A549 (cell line): ENCODE data around the gene AMMECR1. TPM values are rescaled to one million over a fixed set of nuclear protein-coding genes. Genes with fewer than 3 reads are reported as not detected.

Experiments
- ATAC-seq, 2 experiments: fragments of 200-7000 bp in 1 of 2; fragments of >200 bp in 1 of 2; cut with Nextera tagmentation in 1 of 2; cut with Tn5 transposase in 1 of 2; 3 replicates each; pipeline versions ENCODE4 v1.8.0 to v1.9.1; 2018 to 2020; ENCODE audit warnings: mild to moderate bottlenecking in 1 of 2, moderate library complexity in 1 of 2
- CTCF ChIA-PET: fragments of 300-600 bp; sonication (Branson Sonifier 250); formaldehyde crosslinking; extraction: SDS; loops from one replicate; lab custom pipeline; 2021; ENCODE audit warnings: antibody characterized with exemption, inconsistent platforms; lab: Yijun Ruan, JAX
- POLR2A ChIA-PET: fragments of 350-600 bp; formaldehyde crosslinking; extraction: SDS; loops from one replicate; lab custom pipeline; 2021; ENCODE audit warnings: antibody characterized with exemption, inconsistent platforms; lab: Yijun Ruan, JAX
- DNase-seq, 2 experiments: peaks; one replicate each; pipeline versions ENCODE4 v3.0.0 to v3.0.0-alpha.2; 2011 to 2016; ENCODE audit warnings: low read depth in 1 of 2, low spot score in 1 of 2
- FAIRE-seq: peaks from 2 replicates; lab custom pipeline; 2011; peaks lifted over from hg19 to GRCh38; lab: Jason Lieb, UNC
- H3K27ac ChIP-seq, 2 experiments: fragments of >200 bp; sonication (Bioruptor Twin); formaldehyde crosslinking; 3 replicates each; pipeline ENCODE4 v1.5.1; 2016 to 2017
- H3K4me1 ChIP-seq: fragments of >200 bp; sonication (Bioruptor Twin); formaldehyde crosslinking; 3 replicates; pipeline ENCODE4 v1.6.1; 2016
- H3K4me2 ChIP-seq: fragments of >200 bp; sonication (Bioruptor Twin); formaldehyde crosslinking; 3 replicates; pipeline ENCODE4 v1.6.1; 2016
- H3K4me3 ChIP-seq: fragments of >200 bp; sonication (Bioruptor Twin); formaldehyde crosslinking; 3 replicates; pipeline ENCODE4 v1.5.1; 2016
- H3K9me3 ChIP-seq: fragments of >200 bp; sonication (Bioruptor Twin); formaldehyde crosslinking; 3 replicates; pipeline ENCODE4 v1.6.1; 2016
- BHLHE40 ChIP-seq: IDR thresholded peaks from 2 replicates; pipeline ENCODE4 v1.6.1; 2012; ENCODE audit warnings: low read depth, low read length, inconsistent platforms
- CHD2 ChIP-seq: fragments of 150-350 bp; IDR thresholded peaks from 2 replicates; pipeline ENCODE4 v1.6.1; 2014; ENCODE audit warnings: low read length; ENCODE audit not compliant: partially characterized antibody
- CHD4 ChIP-seq: fragments of 200-600 bp; sonication (generic); IDR thresholded peaks from 2 replicates; pipeline ENCODE4 v1.6.1; 2016; ENCODE audit warnings: antibody characterized with exemption, mild to moderate bottlenecking, borderline replicate concordance
- EHF ChIP-seq: fragments of 250-450 bp; sonication (Bioruptor Pico); IDR thresholded peaks from 2 replicates; pipeline ENCODE4 v1.5.0; 2020; ENCODE audit warnings: mild to moderate bottlenecking
- FOSB ChIP-seq: fragments of 250-450 bp; sonication (Bioruptor Pico); IDR thresholded peaks from 2 replicates; pipeline ENCODE4 v1.5.0; 2020; ENCODE audit warnings: mild to moderate bottlenecking, moderate library complexity
- HDAC2 ChIP-seq: fragments of 200-600 bp; sonication (generic); IDR thresholded peaks from 2 replicates; pipeline ENCODE4 v1.6.1; 2016
- HOXA7 ChIP-seq: fragments of 250-450 bp; sonication (Bioruptor Pico); IDR thresholded peaks from 2 replicates; pipeline ENCODE4 v1.5.0; 2020; ENCODE audit warnings: mild to moderate bottlenecking, moderate library complexity
- HOXB13 ChIP-seq: fragments of 250-450 bp; sonication (Bioruptor Pico); IDR thresholded peaks from 2 replicates; pipeline ENCODE4 v1.5.0; 2020; ENCODE audit warnings: low read depth, mild to moderate bottlenecking, moderate library complexity
- JUN ChIP-seq, 2 experiments: fragments of >200 bp; sonication (Bioruptor Twin); formaldehyde crosslinking; IDR thresholded peaks; 2 replicates in 1 of 2; 3 replicates in 1 of 2; pipeline ENCODE4 v1.6.1; 2016 to 2017
- KDM5A ChIP-seq: fragments of 200-600 bp; sonication (generic); IDR thresholded peaks from 2 replicates; pipeline ENCODE4 v1.6.1; 2016; ENCODE audit warnings: antibody characterized with exemption, mild to moderate bottlenecking
- MAZ ChIP-seq: fragments of 150-350 bp; IDR thresholded peaks from 2 replicates; pipeline ENCODE4 v1.6.1; 2014; ENCODE audit warnings: antibody characterized with exemption, low read depth, low read length, borderline replicate concordance
- MYC ChIP-seq: IDR thresholded peaks from 2 replicates; pipeline ENCODE4 v1.6.1; 2012; ENCODE audit warnings: mild to moderate bottlenecking, inconsistent platforms, low read length, improper control_type of control experiment, borderline replicate concordance
- NPAS2 ChIP-seq: fragments of 250-450 bp; sonication (Bioruptor Pico); IDR thresholded peaks from 2 replicates; pipeline ENCODE4 v1.8.0; 2022; ENCODE audit warnings: mild to moderate bottlenecking, moderate library complexity, borderline replicate concordance
- POLR2A ChIP-seq: IDR thresholded peaks from 2 replicates; pipeline ENCODE4 v1.6.1; 2012; ENCODE audit warnings: mild to moderate bottlenecking, low read length
- POLR2AphosphoS2 ChIP-seq: conservative IDR thresholded peaks from 2 replicates; pipeline ENCODE4 v1.6.1; 2012; ENCODE audit warnings: low read length, improper control_type of control experiment, inconsistent platforms
- RAD21 ChIP-seq, 2 experiments: fragments of >200 bp in 1 of 2; sonication (Bioruptor Twin) in 1 of 2; formaldehyde crosslinking in 1 of 2; IDR thresholded peaks in 1 of 2; conservative IDR thresholded peaks in 1 of 2; 2 replicates in 1 of 2; 3 replicates in 1 of 2; pipeline ENCODE4 v1.6.1; 2012 to 2018; ENCODE audit warnings: inconsistent platforms in 1 of 2
- RCOR1 ChIP-seq: fragments of 150-350 bp; IDR thresholded peaks from 2 replicates; pipeline ENCODE4 v1.6.1; 2014; ENCODE audit warnings: antibody characterized with exemption, low read length, low read depth
- RNF2 ChIP-seq: fragments of 200-600 bp; sonication (generic); IDR thresholded peaks from 2 replicates; pipeline ENCODE4 v1.6.1; 2016; ENCODE audit warnings: low read depth, mild to moderate bottlenecking, antibody characterized with exemption, moderate library complexity, borderline replicate concordance
- SREBF2 ChIP-seq: fragments of 450-650 bp; IDR thresholded peaks from 2 replicates; pipeline ENCODE4 v1.6.1; 2014; ENCODE audit warnings: mild to moderate bottlenecking, moderate library complexity
- ZC3H11A ChIP-seq: fragments of 450-650 bp; IDR thresholded peaks from 2 replicates; pipeline ENCODE4 v1.6.1; 2014; ENCODE audit warnings: antibody characterized with exemption, mild to moderate bottlenecking
- ZFP36 ChIP-seq: fragments of 450-650 bp; IDR thresholded peaks from 2 replicates; pipeline ENCODE4 v1.6.1; 2014; ENCODE audit warnings: borderline replicate concordance; ENCODE audit not compliant: partially characterized antibody
- WGBS: methylation state at CpG from one replicate; pipeline ENCODE4 v1.1.6; 2017; ENCODE audit errors: missing lambda C conversion rate; 5-methylcytosine and 5-hydroxymethylcytosine counted together
- polyA plus RNA-seq, 4 experiments: library from polyadenylated mRNA; depleted of rRNA in 3 of 4; stranded (reverse); fragments of >200 nt; fragmentation: RNase III in 1 of 4; extraction: RNeasy Plus Mini Kit Qiagen cat#74134 plus additional on column Dnase treatment in 1 of 4; gene quantifications; 2 replicates in 3 of 4; 3 replicates in 1 of 4; pipeline ENCODE4 v1.2.3, GENCODE V29; 2011 to 2017
- TF ChIP-seq, protein P1 (sequence below): fragments of >200 bp; sonication (Bioruptor Twin); formaldehyde crosslinking; IDR thresholded peaks from 3 replicates; pipeline ENCODE4 v1.5.1; 2016
- TF ChIP-seq, protein P2 (sequence below): fragments of >200 bp; sonication (Bioruptor Twin); formaldehyde crosslinking; IDR thresholded peaks from 2 replicates; pipeline ENCODE4 v1.6.1; 2016
- TF ChIP-seq, protein P3 (sequence below): IDR thresholded peaks from 2 replicates; pipeline ENCODE4 v1.6.1; 2012
- TF ChIP-seq, protein P4 (sequence below): IDR thresholded peaks from 2 replicates; pipeline ENCODE4 v1.6.1; 2012
- TF ChIP-seq, protein P5 (sequence below): fragments of >200 bp; sonication (Bioruptor Twin); formaldehyde crosslinking; IDR thresholded peaks from 3 replicates; pipeline ENCODE4 v1.6.1; 2016
- TF ChIP-seq, protein P6 (sequence below): fragments of 150-350 bp; IDR thresholded peaks from 2 replicates; pipeline ENCODE4 v1.6.1; 2014; ENCODE audit warnings: low read depth, mild to moderate bottlenecking, low read length
- TF ChIP-seq, protein P7 (sequence below): fragments of 450-650 bp; IDR thresholded peaks from 2 replicates; pipeline ENCODE4 v1.6.1; 2014; ENCODE audit warnings: antibody characterized with exemption

Gene AMMECR1
- polyA plus RNA-seq, 2 of the 4 experiments (the other 2 are of a cell fraction) = 7.9 to 13.7 TPM

DNA sequence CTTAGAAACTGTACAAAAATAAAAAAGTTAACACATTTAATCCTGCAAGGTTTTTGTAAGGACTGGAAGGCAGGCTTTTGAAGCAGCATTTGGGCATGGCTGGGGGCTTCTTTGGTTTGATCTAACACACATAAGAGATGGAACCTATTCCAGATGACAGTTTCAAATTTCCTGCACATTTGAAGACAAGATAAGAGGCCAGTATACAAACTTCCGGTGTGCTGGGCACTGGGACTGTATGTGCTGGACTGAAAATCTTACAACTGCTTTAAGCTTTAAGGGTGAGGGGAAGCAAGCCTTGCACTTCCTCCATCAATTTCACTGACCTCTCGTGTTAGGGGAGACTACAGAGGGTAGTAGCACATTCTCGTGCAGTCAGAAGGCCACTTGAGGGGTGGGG is 122.9 kb downstream of the AMMECR1 start:
- no peaks in the 10 kb centered on the region for H3K4me1 ChIP-seq
- ChIA-PET POLR2A (no interaction called here), CTCF (interaction anchor here (1.5 kb wide), 1 partner anchor 27 kb away, joined by 5 read pairs; no protein-coding TSS in a partner anchor)
- TF ChIP-seq CHD2 = no peak
- no peak for TF ChIP-seq CHD4
- no peak for TF ChIP-seq RNF2
- no peak for TF ChIP-seq SREBF2
- TF ChIP-seq POLR2A = no peak
- no peak for TF ChIP-seq JUN (IDR thresholded peaks at IDR 0.05)
- TF ChIP-seq KDM5A = no peak
- TF ChIP-seq, protein P1, sequence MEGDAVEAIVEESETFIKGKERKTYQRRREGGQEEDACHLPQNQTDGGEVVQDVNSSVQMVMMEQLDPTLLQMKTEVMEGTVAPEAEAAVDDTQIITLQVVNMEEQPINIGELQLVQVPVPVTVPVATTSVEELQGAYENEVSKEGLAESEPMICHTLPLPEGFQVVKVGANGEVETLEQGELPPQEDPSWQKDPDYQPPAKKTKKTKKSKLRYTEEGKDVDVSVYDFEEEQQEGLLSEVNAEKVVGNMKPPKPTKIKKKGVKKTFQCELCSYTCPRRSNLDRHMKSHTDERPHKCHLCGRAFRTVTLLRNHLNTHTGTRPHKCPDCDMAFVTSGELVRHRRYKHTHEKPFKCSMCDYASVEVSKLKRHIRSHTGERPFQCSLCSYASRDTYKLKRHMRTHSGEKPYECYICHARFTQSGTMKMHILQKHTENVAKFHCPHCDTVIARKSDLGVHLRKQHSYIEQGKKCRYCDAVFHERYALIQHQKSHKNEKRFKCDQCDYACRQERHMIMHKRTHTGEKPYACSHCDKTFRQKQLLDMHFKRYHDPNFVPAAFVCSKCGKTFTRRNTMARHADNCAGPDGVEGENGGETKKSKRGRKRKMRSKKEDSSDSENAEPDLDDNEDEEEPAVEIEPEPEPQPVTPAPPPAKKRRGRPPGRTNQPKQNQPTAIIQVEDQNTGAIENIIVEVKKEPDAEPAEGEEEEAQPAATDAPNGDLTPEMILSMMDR = no peak
- TF ChIP-seq HOXB13 (CRISPR knock-in tag) = no peak
- TF ChIP-seq, protein P2, sequence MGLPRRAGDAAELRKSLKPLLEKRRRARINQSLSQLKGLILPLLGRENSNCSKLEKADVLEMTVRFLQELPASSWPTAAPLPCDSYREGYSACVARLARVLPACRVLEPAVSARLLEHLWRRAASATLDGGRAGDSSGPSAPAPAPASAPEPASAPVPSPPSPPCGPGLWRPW = no peak
- no peak for TF ChIP-seq BHLHE40
- TF ChIP-seq RCOR1 = no peak
- no peak for TF ChIP-seq HOXA7 (CRISPR knock-in tag)
- no peak for TF ChIP-seq POLR2AphosphoS2
- no peak for TF ChIP-seq MYC
- TF ChIP-seq ZFP36 = no peak
- TF ChIP-seq, protein P3, sequence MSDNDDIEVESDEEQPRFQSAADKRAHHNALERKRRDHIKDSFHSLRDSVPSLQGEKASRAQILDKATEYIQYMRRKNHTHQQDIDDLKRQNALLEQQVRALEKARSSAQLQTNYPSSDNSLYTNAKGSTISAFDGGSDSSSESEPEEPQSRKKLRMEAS = no peak
- no peak for TF ChIP-seq ZC3H11A
- FAIRE-seq = peak; percentile 18
- WGBS = 88% methylated on average over 3 of the region's 3 CpGs
- H3K4me2 ChIP-seq = no peak overlapping the region
- no peak for ATAC-seq
- no peaks in the 10 kb centered on the region for H3K9me3 ChIP-seq
- no peak overlapping the region for H3K4me3 ChIP-seq
- no peak for DNase-seq
- H3K27ac ChIP-seq = no peak overlapping the region

DNA sequence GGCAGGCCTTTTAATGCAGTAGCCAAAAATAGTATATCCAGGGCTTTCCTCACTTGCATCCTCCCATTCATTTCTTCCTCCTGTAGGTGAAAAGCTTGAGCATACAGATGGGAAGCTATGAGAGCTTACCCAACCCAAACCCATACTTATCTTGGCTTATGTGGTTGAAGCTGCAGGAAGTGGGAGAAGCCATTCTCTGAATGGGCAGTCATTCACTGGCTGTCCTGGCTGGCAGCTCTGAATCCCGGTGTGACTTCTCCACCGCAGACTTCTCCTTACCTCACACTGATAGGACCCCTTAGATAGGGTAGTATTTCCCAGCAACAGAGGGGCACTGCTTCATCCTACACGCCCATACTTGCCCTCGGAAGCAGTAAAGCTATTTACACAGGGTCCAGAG is 125.4 kb downstream of the AMMECR1 start:
- Histone ChIP-seq H3K4me2 (no peak overlapping the region), H3K27ac (no peak overlapping the region), H3K9me3 (no peaks in the 10 kb centered on the region), H3K4me1 (no peaks in the 10 kb centered on the region), H3K4me3 (no peak overlapping the region)
- POLR2A ChIA-PET = no interaction called here
- CTCF ChIA-PET = interaction anchor here (0.7 to 1.1 kb wide), 3 partner anchors 13 to 215 kb away, joined by 3 read pairs; no protein-coding TSS in a partner anchor
- ATAC-seq (no peak), FAIRE-seq (no peak), DNase-seq (no peak)
- 88% methylated on average over 4 of the region's 4 CpGs for WGBS
- TF ChIP-seq FOSB = no peak
- TF ChIP-seq HDAC2 = no peak
- no peak for TF ChIP-seq POLR2A
- TF ChIP-seq, protein P4, sequence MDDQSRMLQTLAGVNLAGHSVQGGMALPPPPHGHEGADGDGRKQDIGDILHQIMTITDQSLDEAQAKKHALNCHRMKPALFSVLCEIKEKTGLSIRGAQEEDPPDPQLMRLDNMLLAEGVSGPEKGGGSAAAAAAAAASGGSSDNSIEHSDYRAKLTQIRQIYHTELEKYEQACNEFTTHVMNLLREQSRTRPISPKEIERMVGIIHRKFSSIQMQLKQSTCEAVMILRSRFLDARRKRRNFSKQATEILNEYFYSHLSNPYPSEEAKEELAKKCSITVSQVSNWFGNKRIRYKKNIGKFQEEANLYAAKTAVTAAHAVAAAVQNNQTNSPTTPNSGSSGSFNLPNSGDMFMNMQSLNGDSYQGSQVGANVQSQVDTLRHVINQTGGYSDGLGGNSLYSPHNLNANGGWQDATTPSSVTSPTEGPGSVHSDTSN = no peak
- TF ChIP-seq, protein P5, sequence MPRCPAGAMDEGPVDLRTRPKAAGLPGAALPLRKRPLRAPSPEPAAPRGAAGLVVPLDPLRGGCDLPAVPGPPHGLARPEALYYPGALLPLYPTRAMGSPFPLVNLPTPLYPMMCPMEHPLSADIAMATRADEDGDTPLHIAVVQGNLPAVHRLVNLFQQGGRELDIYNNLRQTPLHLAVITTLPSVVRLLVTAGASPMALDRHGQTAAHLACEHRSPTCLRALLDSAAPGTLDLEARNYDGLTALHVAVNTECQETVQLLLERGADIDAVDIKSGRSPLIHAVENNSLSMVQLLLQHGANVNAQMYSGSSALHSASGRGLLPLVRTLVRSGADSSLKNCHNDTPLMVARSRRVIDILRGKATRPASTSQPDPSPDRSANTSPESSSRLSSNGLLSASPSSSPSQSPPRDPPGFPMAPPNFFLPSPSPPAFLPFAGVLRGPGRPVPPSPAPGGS = no peak
- TF ChIP-seq RAD21 (conservative IDR thresholded peaks at IDR 0.05 in 1 of 2, IDR thresholded peaks at IDR 0.05 in 1 of 2) = no peak
- TF ChIP-seq ZC3H11A = no peak
- TF ChIP-seq MAZ = no peak
- no peak for TF ChIP-seq RCOR1
- TF ChIP-seq, protein P6, sequence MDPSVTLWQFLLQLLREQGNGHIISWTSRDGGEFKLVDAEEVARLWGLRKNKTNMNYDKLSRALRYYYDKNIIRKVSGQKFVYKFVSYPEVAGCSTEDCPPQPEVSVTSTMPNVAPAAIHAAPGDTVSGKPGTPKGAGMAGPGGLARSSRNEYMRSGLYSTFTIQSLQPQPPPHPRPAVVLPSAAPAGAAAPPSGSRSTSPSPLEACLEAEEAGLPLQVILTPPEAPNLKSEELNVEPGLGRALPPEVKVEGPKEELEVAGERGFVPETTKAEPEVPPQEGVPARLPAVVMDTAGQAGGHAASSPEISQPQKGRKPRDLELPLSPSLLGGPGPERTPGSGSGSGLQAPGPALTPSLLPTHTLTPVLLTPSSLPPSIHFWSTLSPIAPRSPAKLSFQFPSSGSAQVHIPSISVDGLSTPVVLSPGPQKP = no peak
- TF ChIP-seq, protein P7, sequence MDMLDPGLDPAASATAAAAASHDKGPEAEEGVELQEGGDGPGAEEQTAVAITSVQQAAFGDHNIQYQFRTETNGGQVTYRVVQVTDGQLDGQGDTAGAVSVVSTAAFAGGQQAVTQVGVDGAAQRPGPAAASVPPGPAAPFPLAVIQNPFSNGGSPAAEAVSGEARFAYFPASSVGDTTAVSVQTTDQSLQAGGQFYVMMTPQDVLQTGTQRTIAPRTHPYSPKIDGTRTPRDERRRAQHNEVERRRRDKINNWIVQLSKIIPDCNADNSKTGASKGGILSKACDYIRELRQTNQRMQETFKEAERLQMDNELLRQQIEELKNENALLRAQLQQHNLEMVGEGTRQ = no peak
- no peak for TF ChIP-seq EHF (CRISPR knock-in tag)
- TF ChIP-seq NPAS2 = no peak
